Measurements from ENCODE around the gene CCSAP.

- TF ChIP-seq CTCF (IDR thresholded peaks at IDR 0.05 in 4 of 5, conservative IDR thresholded peaks at IDR 0.05 in 1 of 5) (no peak), POLR2A (IDR thresholded peaks at IDR 0.05) (no peak)
Observed at GRCh38 chr1:229349463-229350385, 6.9 kb upstream of the CCSAP start.

Measured in gastrocnemius medialis (tissue), 4 donors.